Measurements from ENCODE around the gene ABTB2.

ABTB2 gene

GRCh38 chr11:34162856-34163255 lies 195.0 kb downstream of the ABTB2 start:
- H3K9me3 ChIP-seq (ENCODE audit: insufficient read depth, low read depth, low read length): no peaks in the 10 kb centered on the region
- peaks cover 8% of the 10 kb centered on the region; the same call in 1 of the 2 replicates for H3K36me3 ChIP-seq (ENCODE audit: insufficient read depth, low read length)
- H3K27ac ChIP-seq (ENCODE audit: low read depth, low read length): no peak overlapping the region
- no peak overlapping the region for H3K4me3 ChIP-seq (ENCODE audit: low read length)
- H3K4me1 ChIP-seq (ENCODE audit: insufficient read depth, low read length): no peaks in the 10 kb centered on the region
- H3K27me3 ChIP-seq (ENCODE audit: insufficient read depth, low read length): no peaks in the 10 kb centered on the region
- no peak overlapping the region for H3K9ac ChIP-seq (ENCODE audit: low read depth, low read length)
- WGBS: 92% methylated on average over 7 of the region's 7 CpGs

- H3K9ac ChIP-seq (ENCODE audit: low read depth, low read length): no peak overlapping the region
- H3K4me1 ChIP-seq (ENCODE audit: insufficient read depth, low read length): no peaks in the 10 kb centered on the region
- H3K27me3 ChIP-seq (ENCODE audit: insufficient read depth, low read length): no peaks in the 10 kb centered on the region
- 94% methylated on average over 17 of the region's 17 CpGs for WGBS
- H3K4me3 ChIP-seq (ENCODE audit: low read length): no peak overlapping the region
- no peaks in the 10 kb centered on the region for H3K9me3 ChIP-seq (ENCODE audit: insufficient read depth, low read depth, low read length)
- H3K27ac ChIP-seq (ENCODE audit: low read depth, low read length): no peak overlapping the region
- H3K36me3 ChIP-seq (ENCODE audit: insufficient read depth, low read length): peaks cover 8% of the 10 kb centered on the region; the same call in 1 of the 2 replicates
Observed at GRCh38 chr11:34162493-34162820, 195.4 kb downstream of the ABTB2 start.

- H3K27me3 ChIP-seq (ENCODE audit: insufficient read depth, low read length): no peaks in the 10 kb centered on the region
- H3K4me1 ChIP-seq (ENCODE audit: insufficient read depth, low read length): no peaks in the 10 kb centered on the region
- no peak overlapping the region for H3K9ac ChIP-seq (ENCODE audit: low read depth, low read length)
- H3K4me3 ChIP-seq (ENCODE audit: low read length): no peak overlapping the region
- peaks cover 8% of the 10 kb centered on the region; the same call in 1 of the 2 replicates for H3K36me3 ChIP-seq (ENCODE audit: insufficient read depth, low read length)
- H3K27ac ChIP-seq (ENCODE audit: low read depth, low read length): no peak overlapping the region
- H3K9me3 ChIP-seq (ENCODE audit: insufficient read depth, low read depth, low read length): no peaks in the 10 kb centered on the region
- 90% methylated on average over 18 of the region's 18 CpGs for WGBS
Observed at GRCh38 chr11:34161812-34162492, 195.9 kb downstream of the ABTB2 start.

- Histone ChIP-seq H3K36me3 (ENCODE audit: insufficient read depth, low read length) (peaks cover 8% of the 10 kb centered on the region; the same call in 1 of the 2 replicates), H3K9ac (ENCODE audit: low read depth, low read length) (no peak overlapping the region), H3K9me3 (ENCODE audit: insufficient read depth, low read depth, low read length) (no peaks in the 10 kb centered on the region), H3K27ac (ENCODE audit: low read depth, low read length) (no peak overlapping the region), H3K4me3 (ENCODE audit: low read length) (no peak overlapping the region), H3K4me1 (ENCODE audit: insufficient read depth, low read length) (no peaks in the 10 kb centered on the region), H3K27me3 (ENCODE audit: insufficient read depth, low read length) (no peaks in the 10 kb centered on the region)
- 95% methylated on average over 6 of the region's 6 CpGs for WGBS
Observed at GRCh38 chr11:34161361-34161760, 196.4 kb downstream of the ABTB2 start.

GRCh38 chr11:34160791-34161190 lies 197.0 kb downstream of the ABTB2 start:
- Histone ChIP-seq H3K4me3 (ENCODE audit: low read length) (no peak overlapping the region), H3K36me3 (ENCODE audit: insufficient read depth, low read length) (peaks cover 8% of the 10 kb centered on the region; the same call in 1 of the 2 replicates), H3K27me3 (ENCODE audit: insufficient read depth, low read length) (no peaks in the 10 kb centered on the region), H3K4me1 (ENCODE audit: insufficient read depth, low read length) (no peaks in the 10 kb centered on the region), H3K27ac (ENCODE audit: low read depth, low read length) (no peak overlapping the region), H3K9ac (ENCODE audit: low read depth, low read length) (no peak overlapping the region), H3K9me3 (ENCODE audit: insufficient read depth, low read depth, low read length) (no peaks in the 10 kb centered on the region)
- 95% methylated on average over 18 of the region's 18 CpGs for WGBS

DNA sequence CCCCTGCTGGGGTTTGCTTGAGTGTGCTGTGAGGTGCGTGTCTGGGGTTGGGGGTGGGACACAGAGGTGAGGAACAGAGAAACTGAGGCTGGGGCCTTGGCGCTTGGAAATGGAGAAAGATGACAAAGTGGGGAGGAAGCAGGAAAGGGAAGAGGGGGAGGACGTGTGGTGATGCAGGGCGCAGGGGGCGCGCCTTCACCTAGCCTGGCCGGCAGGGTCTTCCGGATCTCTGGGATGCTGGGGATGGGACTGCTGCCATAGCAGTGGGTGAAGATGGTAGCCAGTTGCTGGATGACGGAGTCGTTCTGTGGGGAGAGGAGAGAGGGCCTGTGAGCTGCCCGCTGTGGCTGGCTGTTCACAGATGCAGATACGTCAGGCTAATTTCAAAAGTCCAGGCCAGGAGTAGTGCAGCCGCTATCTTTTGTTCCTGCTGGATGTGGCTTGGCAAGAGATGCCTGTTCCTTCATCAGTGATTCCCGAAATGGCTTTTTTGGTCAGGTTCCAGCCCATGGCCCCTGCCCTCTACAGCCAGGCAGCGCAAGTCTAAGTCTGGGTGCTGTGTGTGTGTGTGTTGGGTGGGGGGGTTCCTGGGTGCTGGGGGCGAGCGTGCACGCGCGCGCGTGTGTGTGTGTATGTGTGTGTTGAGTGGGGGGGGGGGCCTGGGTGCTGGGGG lies 197.6 kb downstream of the ABTB2 start:
- no peak overlapping the region for H3K9ac ChIP-seq (ENCODE audit: low read depth, low read length)
- H3K4me3 ChIP-seq (ENCODE audit: low read length): no peak overlapping the region
- WGBS: 90% methylated on average over 18 of the region's 22 CpGs
- H3K4me1 ChIP-seq (ENCODE audit: insufficient read depth, low read length): no peaks in the 10 kb centered on the region
- no peaks in the 10 kb centered on the region for H3K27me3 ChIP-seq (ENCODE audit: insufficient read depth, low read length)
- no peaks in the 10 kb centered on the region for H3K9me3 ChIP-seq (ENCODE audit: insufficient read depth, low read depth, low read length)
- no peak overlapping the region for H3K27ac ChIP-seq (ENCODE audit: low read depth, low read length)
- peaks cover 8% of the 10 kb centered on the region; the same call in 1 of the 2 replicates for H3K36me3 ChIP-seq (ENCODE audit: insufficient read depth, low read length)

DNA sequence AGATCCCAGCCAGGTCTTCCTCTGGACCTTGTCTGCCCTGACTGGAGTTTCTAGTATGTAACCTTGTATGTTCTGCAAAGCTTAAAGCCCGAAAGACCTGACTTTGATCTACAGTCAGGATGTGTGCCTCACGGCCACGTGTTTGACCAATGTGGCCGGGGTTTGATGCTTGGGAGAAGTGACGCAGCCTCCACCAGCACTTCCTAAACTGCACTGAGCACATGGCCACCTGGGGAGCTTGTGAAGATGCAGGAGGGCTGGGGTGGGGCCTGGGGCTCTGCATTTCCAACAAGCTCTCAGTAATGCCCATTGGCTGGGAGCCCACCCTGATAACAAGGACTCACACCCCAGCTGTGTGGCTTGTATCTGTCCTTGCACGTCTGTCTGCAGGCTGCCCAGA lies 199.1 kb downstream of the ABTB2 start:
- peaks cover 18% of the 10 kb centered on the region; the same call in 1 of the 2 replicates for H3K36me3 ChIP-seq (ENCODE audit: insufficient read depth, low read length)

DNA sequence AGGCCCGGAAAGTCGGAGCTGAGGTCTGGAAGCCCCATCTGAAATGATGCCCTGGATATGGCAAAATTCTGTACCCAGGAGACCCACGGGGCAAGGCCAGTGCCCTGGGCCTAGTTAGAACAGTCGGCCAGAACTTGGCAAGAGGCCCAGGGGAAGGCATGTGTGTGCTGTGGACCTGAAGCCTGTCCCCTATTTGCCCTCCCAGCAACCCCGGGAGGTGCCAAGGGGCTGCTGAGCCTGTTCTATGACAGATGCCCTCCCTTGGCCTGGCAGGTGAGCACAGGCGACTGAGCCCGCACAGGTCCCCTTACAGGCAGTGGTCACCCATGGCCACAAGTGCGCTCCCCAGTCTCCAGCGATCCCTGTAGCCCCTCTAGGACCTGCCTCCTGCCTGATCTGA lies 200.6 kb downstream of the ABTB2 start:
- Histone ChIP-seq H3K27ac (ENCODE audit: low read depth, low read length) (no peak overlapping the region), H3K9ac (ENCODE audit: low read depth, low read length) (no peak overlapping the region), H3K4me1 (ENCODE audit: insufficient read depth, low read length) (no peaks in the 10 kb centered on the region), H3K27me3 (ENCODE audit: insufficient read depth, low read length) (no peaks in the 10 kb centered on the region), H3K4me3 (ENCODE audit: low read length) (no peak overlapping the region), H3K36me3 (ENCODE audit: insufficient read depth, low read length) (peaks cover 25% of the 10 kb centered on the region), H3K9me3 (ENCODE audit: insufficient read depth, low read depth, low read length) (no peaks in the 10 kb centered on the region)
- WGBS: 97% methylated on average over 9 of the region's 9 CpGs

More for the DNA sequence above, 199.1 kb downstream of the ABTB2 start:
- Histone ChIP-seq H3K9ac (ENCODE audit: low read depth, low read length) (no peak overlapping the region), H3K9me3 (ENCODE audit: insufficient read depth, low read depth, low read length) (no peaks in the 10 kb centered on the region), H3K4me3 (ENCODE audit: low read length) (no peak overlapping the region), H3K27me3 (ENCODE audit: insufficient read depth, low read length) (no peaks in the 10 kb centered on the region), H3K4me1 (ENCODE audit: insufficient read depth, low read length) (no peaks in the 10 kb centered on the region), H3K27ac (ENCODE audit: low read depth, low read length) (no peak overlapping the region)
- WGBS: 93% methylated on average over 6 of the region's 6 CpGs

DNA sequence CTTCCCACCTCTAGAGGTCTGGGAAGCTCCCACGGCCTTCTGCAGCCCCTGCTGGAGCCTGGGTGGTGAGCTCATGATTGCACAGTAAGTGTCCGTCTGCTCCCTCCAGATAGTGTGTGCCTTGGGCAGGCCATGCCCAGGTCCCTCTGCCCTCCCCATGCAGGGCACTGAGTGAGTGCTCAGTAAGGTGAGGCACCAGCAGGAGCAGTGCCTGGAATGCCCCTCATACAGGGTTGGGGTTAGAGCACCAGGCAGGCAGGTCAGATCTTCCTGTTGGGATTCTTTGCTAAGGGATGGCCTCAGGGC lies 202.1 kb downstream of the ABTB2 start:
- Histone ChIP-seq H3K4me3 (ENCODE audit: low read length) (no peak overlapping the region), H3K4me1 (ENCODE audit: insufficient read depth, low read length) (no peaks in the 10 kb centered on the region), H3K9ac (ENCODE audit: low read depth, low read length) (no peak overlapping the region), H3K9me3 (ENCODE audit: insufficient read depth, low read depth, low read length) (no peaks in the 10 kb centered on the region), H3K36me3 (ENCODE audit: insufficient read depth, low read length) (peaks cover 38% of the 10 kb centered on the region), H3K27me3 (ENCODE audit: insufficient read depth, low read length) (no peaks in the 10 kb centered on the region), H3K27ac (ENCODE audit: low read depth, low read length) (no peak overlapping the region)
- WGBS: 91% methylated on average over 2 of the region's 2 CpGs

- 95% methylated on average over 15 of the region's 15 CpGs for WGBS
- Histone ChIP-seq H3K4me1 (ENCODE audit: insufficient read depth, low read length) (no peaks in the 10 kb centered on the region), H3K36me3 (ENCODE audit: insufficient read depth, low read length) (peaks cover 43% of the 10 kb centered on the region), H3K9me3 (ENCODE audit: insufficient read depth, low read depth, low read length) (no peaks in the 10 kb centered on the region), H3K9ac (ENCODE audit: low read depth, low read length) (no peak overlapping the region), H3K4me3 (ENCODE audit: low read length) (no peak overlapping the region), H3K27me3 (ENCODE audit: insufficient read depth, low read length) (no peaks in the 10 kb centered on the region), H3K27ac (ENCODE audit: low read depth, low read length) (no peak overlapping the region)
Observed at GRCh38 chr11:34155057-34155756, 202.6 kb downstream of the ABTB2 start.

DNA sequence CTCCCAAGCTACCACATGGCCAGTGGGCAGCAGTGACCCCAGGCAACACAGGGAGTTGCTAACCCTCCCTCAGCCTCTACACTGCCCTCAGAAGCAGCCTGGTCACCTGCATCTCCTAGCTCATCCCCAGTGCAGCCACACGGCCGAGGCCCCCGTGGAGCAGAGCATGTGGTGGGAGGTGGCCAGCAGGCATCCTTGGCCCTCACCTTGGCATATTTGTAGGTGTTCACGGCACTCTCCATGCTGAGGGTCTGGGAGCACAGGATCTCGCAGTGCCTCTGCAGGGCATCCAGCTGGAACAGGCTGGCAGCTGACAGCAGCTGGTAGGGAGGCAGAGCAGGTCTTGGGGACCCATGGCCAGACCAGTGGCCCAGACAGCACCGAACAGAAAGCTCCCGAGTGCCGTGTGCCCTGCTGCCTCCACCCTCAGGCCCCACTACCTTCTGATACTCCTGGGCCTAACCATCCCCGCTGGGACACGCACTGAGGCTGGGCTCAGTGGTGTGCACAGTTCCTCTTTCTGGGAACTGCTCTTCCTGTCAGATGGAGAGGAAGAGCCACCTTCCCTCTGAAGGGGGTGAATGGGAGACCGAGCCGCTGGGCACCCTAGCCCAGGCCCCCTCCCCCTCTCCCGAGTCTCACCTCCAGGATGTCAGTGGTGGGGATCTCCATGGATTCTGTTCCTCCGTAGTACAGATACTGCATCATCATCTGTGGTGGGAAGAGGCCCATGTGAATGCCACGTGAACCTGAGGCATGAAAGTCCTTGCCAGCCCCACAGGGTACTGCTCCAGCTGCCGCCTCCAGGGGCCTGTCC lies 203.5 kb downstream of the ABTB2 start:
- Histone ChIP-seq H3K4me3 (ENCODE audit: low read length) (no peak overlapping the region), H3K4me1 (ENCODE audit: insufficient read depth, low read length) (no peaks in the 10 kb centered on the region), H3K36me3 (ENCODE audit: insufficient read depth, low read length) (peaks cover 53% of the 10 kb centered on the region), H3K27me3 (ENCODE audit: insufficient read depth, low read length) (no peaks in the 10 kb centered on the region), H3K9ac (ENCODE audit: low read depth, low read length) (no peak overlapping the region), H3K9me3 (ENCODE audit: insufficient read depth, low read depth, low read length) (no peaks in the 10 kb centered on the region), H3K27ac (ENCODE audit: low read depth, low read length) (no peak overlapping the region)
- WGBS: 95% methylated on average over 16 of the region's 16 CpGs
